SK-N-SH (cell line): Measurements from ENCODE around the gene ENTPD2. TPM values are rescaled to one million over a fixed set of nuclear protein-coding genes. Genes with fewer than 3 reads are reported as not detected.

Experiments
- CTCF ChIA-PET: fragments of 300-600, 350-600 bp; formaldehyde crosslinking; extraction: SDS; loops from one replicate; lab custom pipeline; 2021; lab: Yijun Ruan, JAX
- POLR2A ChIA-PET: fragments of 350-600 bp; sonication (Branson Sonifier 250); formaldehyde crosslinking; extraction: SDS; loops from one replicate; lab custom pipeline; 2020; ENCODE audit warnings: antibody characterized with exemption, inconsistent platforms; lab: Yijun Ruan, JAX
- DNase-seq: peaks from one replicate; pipeline ENCODE4 v3.0.0; 2012
- H2AFZ ChIP-seq: fragments of 200-600 bp; sonication (generic); 2 replicates; pipeline ENCODE4 v1.8.1; 2016; ENCODE audit warnings: antibody characterized with exemption, mild to moderate bottlenecking, low read depth
- H3F3A ChIP-seq: fragments of 200-600 bp; sonication (generic); replicated peaks from 2 replicates; pipeline ENCODE3; 2016; ENCODE audit warnings: antibody characterized with exemption, mild to moderate bottlenecking; ENCODE audit not compliant: insufficient read depth
- H3K27ac ChIP-seq, 2 experiments: fragments of 200-500 bp in 1 of 2; fragments of 200-600 bp in 1 of 2; sonication (Bioruptor generic) in 1 of 2; sonication (generic), shearing (Covaris generic) in 1 of 2; 2 replicates each; pipeline versions ENCODE4 v1.5.1 to v1.6.1; 2014 to 2016; ENCODE audit warnings: low read depth in 2 of 2, inconsistent platforms in 1 of 2, low read length in 1 of 2, mild to moderate bottlenecking in 1 of 2, mixed read lengths in 1 of 2
- H3K27me3 ChIP-seq: fragments of 200-600 bp; sonication (generic), shearing (Covaris generic); 2 replicates; pipeline ENCODE4 v1.6.1; 2016; ENCODE audit warnings: mixed run types; ENCODE audit not compliant: insufficient read depth
- H3K36me3 ChIP-seq, 2 experiments: fragments of 200-500 bp in 1 of 2; fragments of 200-600 bp in 1 of 2; sonication (Bioruptor generic) in 1 of 2; sonication (generic) in 1 of 2; replicated peaks in 1 of 2; 2 replicates each; pipeline versions ENCODE3 to v1.5.1; 2014 to 2016; ENCODE audit warnings: low read length in 1 of 2, mild to moderate bottlenecking in 1 of 2; ENCODE audit not compliant: insufficient read depth in 2 of 2, control insufficient read depth in 1 of 2
- H3K4me1 ChIP-seq, 2 experiments: fragments of 200-500 bp in 1 of 2; fragments of 200-600 bp in 1 of 2; sonication (Bioruptor generic) in 1 of 2; sonication (generic), shearing (Covaris generic) in 1 of 2; 2 replicates each; pipeline versions ENCODE4 v1.5.1 to v1.6.1; 2014 to 2016; ENCODE audit warnings: low read depth in 1 of 2, low read length in 1 of 2, mixed run types in 1 of 2; ENCODE audit not compliant: insufficient read depth in 2 of 2, control insufficient read depth in 1 of 2
- H3K4me2 ChIP-seq: fragments of 200-600 bp; sonication (generic), shearing (Covaris generic); 2 replicates; pipeline ENCODE4 v1.6.1; 2017; ENCODE audit warnings: mixed run types
- H3K4me3 ChIP-seq, 2 experiments: fragments of 200-500 bp in 1 of 2; fragments of 200-600 bp in 1 of 2; sonication (Bioruptor generic) in 1 of 2; sonication (generic), shearing (Covaris generic) in 1 of 2; 2 replicates each; pipeline versions ENCODE4 v1.5.1 to v1.8.1; 2014 to 2016; ENCODE audit warnings: low read depth in 2 of 2, inconsistent platforms in 1 of 2, low read length in 1 of 2, mild to moderate bottlenecking in 1 of 2, mixed read lengths in 1 of 2, moderate library complexity in 1 of 2
- H3K79me2 ChIP-seq: fragments of 200-600 bp; sonication (generic); 2 replicates; pipeline ENCODE4 v1.8.1; 2017; ENCODE audit warnings: mild to moderate bottlenecking; ENCODE audit not compliant: insufficient read depth
- H3K9ac ChIP-seq: fragments of 200-600 bp; sonication (generic); 2 replicates; pipeline ENCODE4 v1.6.1; 2017; ENCODE audit warnings: mixed run types
- H3K9me2 ChIP-seq: fragments of 200-600 bp; sonication (generic); 2 replicates; pipeline ENCODE4 v1.6.1; 2017; ENCODE audit warnings: mixed run types
- H3K9me3 ChIP-seq: fragments of 200-600 bp; sonication (generic); 2 replicates; pipeline ENCODE4 v1.6.1; 2017; ENCODE audit warnings: mixed run types, mild to moderate bottlenecking, moderate library complexity
- H4K20me1 ChIP-seq: fragments of 200-600 bp; sonication (generic); 2 replicates; pipeline ENCODE4 v1.6.1; 2017; ENCODE audit warnings: mild to moderate bottlenecking, mixed run types; ENCODE audit not compliant: insufficient read depth
- CHD2 ChIP-seq: fragments of 150-350 bp; IDR thresholded peaks from 2 replicates; pipeline ENCODE4 v1.6.1; 2018; ENCODE audit warnings: low read length; ENCODE audit not compliant: partially characterized antibody
- CTCF ChIP-seq: fragments of 200-600 bp; sonication (generic); IDR thresholded peaks from 2 replicates; pipeline ENCODE4 v1.6.1; 2017; ENCODE audit warnings: antibody characterized with exemption, mild to moderate bottlenecking, moderate library complexity
- FOSL2 ChIP-seq: IDR thresholded peaks from 2 replicates; pipeline ENCODE4 v1.4.0; 2012; ENCODE audit warnings: low read depth, mild to moderate bottlenecking, moderate library complexity, borderline replicate concordance
- FOXM1 ChIP-seq: IDR thresholded peaks from 2 replicates; pipeline ENCODE4 v1.4.0; 2012; ENCODE audit warnings: low read depth, mild to moderate bottlenecking
- GABPA ChIP-seq: IDR thresholded peaks from 2 replicates; pipeline ENCODE4 v1.4.0; 2012; ENCODE audit warnings: low read depth, mild to moderate bottlenecking
- IRF3 ChIP-seq: fragments of 150-350 bp; IDR thresholded peaks from 2 replicates; pipeline ENCODE4 v1.6.1; 2016; ENCODE audit warnings: mild to moderate bottlenecking, low read depth, low read length
- MXI1 ChIP-seq: IDR thresholded peaks from 2 replicates; pipeline ENCODE4 v1.6.1; 2012; ENCODE audit warnings: mild to moderate bottlenecking, low read depth, low read length, improper control_type of control experiment
- NFIC ChIP-seq: IDR thresholded peaks from 2 replicates; pipeline ENCODE4 v1.4.0; 2012; ENCODE audit warnings: borderline replicate concordance
- POLR2AphosphoS5 ChIP-seq: IDR thresholded peaks from 2 replicates; pipeline ENCODE4 v1.6.1; 2012; ENCODE audit warnings: low read depth, low read length
- RAD21 ChIP-seq: IDR thresholded peaks from 2 replicates; pipeline ENCODE4 v1.6.1; 2012; ENCODE audit warnings: mild to moderate bottlenecking, low read length
- RCOR1 ChIP-seq: fragments of 150-350 bp; IDR thresholded peaks from 2 replicates; pipeline ENCODE4 v1.6.1; 2017; ENCODE audit warnings: antibody characterized with exemption, low read length
- REST ChIP-seq: IDR thresholded peaks from 2 replicates; pipeline ENCODE4 v1.6.1; 2012; ENCODE audit warnings: mild to moderate bottlenecking, low read depth, low read length, moderate library complexity
- SMC3 ChIP-seq: IDR thresholded peaks from 2 replicates; pipeline ENCODE4 v1.6.1; 2012; ENCODE audit warnings: low read depth, low read length, improper control_type of control experiment
- YY1 ChIP-seq: IDR thresholded peaks from 2 replicates; pipeline ENCODE4 v1.4.0; 2012; ENCODE audit warnings: low read depth, mild to moderate bottlenecking
- WGBS: methylation state at CpG from one replicate; pipeline ENCODE4 v1.1.6; 2017; ENCODE audit warnings: low lambda C conversion rate; 5-methylcytosine and 5-hydroxymethylcytosine counted together
- polyA plus RNA-seq, 3 experiments: library from polyadenylated mRNA; depleted of rRNA; stranded (reverse); fragments of >200 nt; gene quantifications; 2 replicates each; pipeline ENCODE4 v1.2.3, GENCODE V29; 2012

Gene ENTPD2
- polyA plus RNA-seq, 1 of the 3 experiments (the other 2 are of a cell fraction): not detected

- WGBS: 70% methylated on average over 8 of the region's 12 CpGs
These were observed 11.0 kb upstream of the ENTPD2 start for GRCh38 chr9:137064880-137065164.

GRCh38 chr9:137064027-137064879 lies 10.4 kb upstream of the ENTPD2 start:
- no peak overlapping the region; a peak in 1 of 4 replicates for H3K4me3 ChIP-seq
- H2AFZ ChIP-seq: no peak overlapping the region
- H3K4me1 ChIP-seq: peaks cover 0 to 18% of the 10 kb centered on the region in 2 experiments; a peak in 1 of 4 replicates
- no peak for TF ChIP-seq NFIC
- TF ChIP-seq CTCF: peak; percentile 85
- no peak for TF ChIP-seq FOSL2
- TF ChIP-seq GABPA: no peak
- TF ChIP-seq RCOR1: no peak
- TF ChIP-seq IRF3: no peak
- no peak for TF ChIP-seq MXI1
- peak; percentile 74 for TF ChIP-seq RAD21
- peak; percentile 45 for TF ChIP-seq CHD2
- peak; percentile 91 for TF ChIP-seq SMC3
- TF ChIP-seq REST: peak; percentile 75; the same call in 1 of the 2 replicates
- H3K9me3 ChIP-seq: no peaks in the 10 kb centered on the region
- peaks cover 12% of the 10 kb centered on the region; the same call in 1 of the 2 replicates for H4K20me1 ChIP-seq
- peaks cover 5% of the 10 kb centered on the region for H3F3A ChIP-seq
- 59% methylated on average over 15 of the region's 55 CpGs for WGBS
- no peaks in the 10 kb centered on the region for H3K9me2 ChIP-seq
- ChIA-PET CTCF (interaction anchor here (0.6 to 16.8 kb wide), 26 partner anchors 8 to 295 kb away, joined by 3 to 803 read pairs (median 4); partner anchors contain the start of genes ABCA2, AJM1, CLIC3 and CYSRT1), POLR2A (interaction anchor here (1.2 kb wide), 1 partner anchor 9 kb away, joined by 7 read pairs; no protein-coding TSS in a partner anchor)
- peak overlapping the region in 1 of 2 experiments; percentile 11; a peak in 1 of 4 replicates for H3K27ac ChIP-seq
- H3K9ac ChIP-seq: no peak overlapping the region
- peak; percentile 89 for DNase-seq
- no peaks in the 10 kb centered on the region for H3K36me3 ChIP-seq
- H3K4me2 ChIP-seq: no peak overlapping the region
- H3K27me3 ChIP-seq: no peaks in the 10 kb centered on the region
- 0 out of 2 replicates have a peak, but pooled peaks cover 3% of the 10 kb centered on the region for H3K79me2 ChIP-seq

More at GRCh38 chr9:137064880-137065164, 11.0 kb upstream of the ENTPD2 start:
- ChIA-PET CTCF (interaction anchor here (0.9 to 16.8 kb wide), 15 partner anchors 8 to 223 kb away, joined by 3 to 803 read pairs (median 5); partner anchors contain the start of genes ABCA2, AJM1, CYSRT1 and ENTPD2), POLR2A (interaction anchor here (2.2 kb wide), 1 partner anchor 9 kb away, joined by 12 read pairs; no protein-coding TSS in a partner anchor)
- Histone ChIP-seq H3K27me3 (no peaks in the 10 kb centered on the region), H3K9me2 (no peaks in the 10 kb centered on the region), H3K36me3 (no peaks in the 10 kb centered on the region), H3K4me2 (no peak overlapping the region), H2AFZ (no peak overlapping the region), H3K4me3 (no peak overlapping the region), H3K4me1 (peaks cover 0 to 22% of the 10 kb centered on the region in 2 experiments; a peak in 1 of 4 replicates), H3K9ac (no peak overlapping the region), H3K9me3 (no peaks in the 10 kb centered on the region), H3K79me2 (0 out of 2 replicates have a peak, but pooled peaks cover 3% of the 10 kb centered on the region), H3K27ac (no peak overlapping the region), H3F3A (peaks cover 5% of the 10 kb centered on the region), H4K20me1 (peaks cover 12% of the 10 kb centered on the region; the same call in 1 of the 2 replicates)
- DNase-seq: no peak
- TF ChIP-seq FOXM1 (no peak), POLR2AphosphoS5 (no peak), YY1 (no peak), IRF3 (no peak)
